GM12878 (cell line): Measurements from ENCODE around the gene RPL7A.

ENCODE experiments used
- EZH2 ChIP-seq: IDR thresholded peaks from 2 replicates; pipeline ENCODE4 v1.6.1; 2012; ENCODE audit warnings: low read depth, mild to moderate bottlenecking, control low read depth, inconsistent platforms, low read length, borderline replicate concordance; ENCODE audit not compliant: control insufficient read depth
- POLR2A ChIP-seq: IDR thresholded peaks from 2 replicates; pipeline ENCODE4 v1.6.1; 2011; ENCODE audit warnings: low read depth, mild to moderate bottlenecking, low read length
- TAF1 ChIP-seq: IDR thresholded peaks from 2 replicates; pipeline ENCODE4 v1.6.1; 2011; ENCODE audit warnings: mild to moderate bottlenecking, low read depth, low read length, borderline replicate concordance
- ZNF592 ChIP-seq: fragments of 450-650 bp; IDR thresholded peaks from 2 replicates; pipeline ENCODE4 v1.6.1; 2017; ENCODE audit warnings: mild to moderate bottlenecking, moderate library complexity
- TF ChIP-seq, protein P1 (sequence below): IDR thresholded peaks from 2 replicates; pipeline ENCODE4 v1.6.1; 2012; ENCODE audit warnings: improper control_type of control experiment, low read depth, low read length; ENCODE audit not compliant: insufficient replicate concordance

GRCh38 chr9:133368249-133368881 is 20.3 kb downstream of the RPL7A start:
- no peak for TF ChIP-seq EZH2
- TF ChIP-seq ZNF592 = no peak
- TF ChIP-seq, protein P1, sequence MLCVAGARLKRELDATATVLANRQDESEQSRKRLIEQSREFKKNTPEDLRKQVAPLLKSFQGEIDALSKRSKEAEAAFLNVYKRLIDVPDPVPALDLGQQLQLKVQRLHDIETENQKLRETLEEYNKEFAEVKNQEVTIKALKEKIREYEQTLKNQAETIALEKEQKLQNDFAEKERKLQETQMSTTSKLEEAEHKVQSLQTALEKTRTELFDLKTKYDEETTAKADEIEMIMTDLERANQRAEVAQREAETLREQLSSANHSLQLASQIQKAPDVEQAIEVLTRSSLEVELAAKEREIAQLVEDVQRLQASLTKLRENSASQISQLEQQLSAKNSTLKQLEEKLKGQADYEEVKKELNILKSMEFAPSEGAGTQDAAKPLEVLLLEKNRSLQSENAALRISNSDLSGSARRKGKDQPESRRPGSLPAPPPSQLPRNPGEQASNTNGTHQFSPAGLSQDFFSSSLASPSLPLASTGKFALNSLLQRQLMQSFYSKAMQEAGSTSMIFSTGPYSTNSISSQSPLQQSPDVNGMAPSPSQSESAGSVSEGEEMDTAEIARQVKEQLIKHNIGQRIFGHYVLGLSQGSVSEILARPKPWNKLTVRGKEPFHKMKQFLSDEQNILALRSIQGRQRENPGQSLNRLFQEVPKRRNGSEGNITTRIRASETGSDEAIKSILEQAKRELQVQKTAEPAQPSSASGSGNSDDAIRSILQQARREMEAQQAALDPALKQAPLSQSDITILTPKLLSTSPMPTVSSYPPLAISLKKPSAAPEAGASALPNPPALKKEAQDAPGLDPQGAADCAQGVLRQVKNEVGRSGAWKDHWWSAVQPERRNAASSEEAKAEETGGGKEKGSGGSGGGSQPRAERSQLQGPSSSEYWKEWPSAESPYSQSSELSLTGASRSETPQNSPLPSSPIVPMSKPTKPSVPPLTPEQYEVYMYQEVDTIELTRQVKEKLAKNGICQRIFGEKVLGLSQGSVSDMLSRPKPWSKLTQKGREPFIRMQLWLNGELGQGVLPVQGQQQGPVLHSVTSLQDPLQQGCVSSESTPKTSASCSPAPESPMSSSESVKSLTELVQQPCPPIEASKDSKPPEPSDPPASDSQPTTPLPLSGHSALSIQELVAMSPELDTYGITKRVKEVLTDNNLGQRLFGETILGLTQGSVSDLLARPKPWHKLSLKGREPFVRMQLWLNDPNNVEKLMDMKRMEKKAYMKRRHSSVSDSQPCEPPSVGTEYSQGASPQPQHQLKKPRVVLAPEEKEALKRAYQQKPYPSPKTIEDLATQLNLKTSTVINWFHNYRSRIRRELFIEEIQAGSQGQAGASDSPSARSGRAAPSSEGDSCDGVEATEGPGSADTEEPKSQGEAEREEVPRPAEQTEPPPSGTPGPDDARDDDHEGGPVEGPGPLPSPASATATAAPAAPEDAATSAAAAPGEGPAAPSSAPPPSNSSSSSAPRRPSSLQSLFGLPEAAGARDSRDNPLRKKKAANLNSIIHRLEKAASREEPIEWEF = no peak
- TF ChIP-seq POLR2A = no peak
- TF ChIP-seq TAF1 = no peak
